IPS-NIHi11 (cell line): ENCODE data around the gene STEAP3.

ENCODE experiments used
- DNase-seq: peaks from one replicate; pipeline ENCODE4 v3.0.0; 2012; ENCODE audit warnings: mixed read lengths, low spot score

Gene STEAP3

GRCh38 chr2:119225105-119225865, 1.7 kb downstream of the STEAP3 start:
- DNase-seq: no peak

GRCh38 chr2:119225926-119226325, 2.3 kb downstream of the STEAP3 start:
- DNase-seq: no peak

- no peak for DNase-seq
Measured at GRCh38 chr2:119227346-119227745, 3.7 kb downstream of the STEAP3 start.

- DNase-seq: no peak
Measured at GRCh38 chr2:119228136-119228535, 4.5 kb downstream of the STEAP3 start.

- DNase-seq: no peak
Measured at GRCh38 chr2:119228964-119229363, 5.3 kb downstream of the STEAP3 start.

GRCh38 chr2:119229716-119230115, 6.1 kb downstream of the STEAP3 start:
- DNase-seq: no peak

- DNase-seq: no peak
Measured at GRCh38 chr2:119230219-119231185, 6.9 kb downstream of the STEAP3 start.

- no peak for DNase-seq
Measured at GRCh38 chr2:119231975-119232665, 8.5 kb downstream of the STEAP3 start.

- no peak for DNase-seq
Measured at GRCh38 chr2:119232666-119232993, 9.0 kb downstream of the STEAP3 start.

GRCh38 chr2:119233326-119234020, 9.8 kb downstream of the STEAP3 start:
- no peak for DNase-seq

GRCh38 chr2:119234021-119235019, 10.7 kb downstream of the STEAP3 start:
- DNase-seq: peak; percentile 87

- no peak for DNase-seq
Measured at GRCh38 chr2:119236796-119237195, 13.2 kb downstream of the STEAP3 start.

GRCh38 chr2:119240311-119241204, 16.9 kb downstream of the STEAP3 start:
- peak; percentile 67 for DNase-seq

GRCh38 chr2:119241205-119241532, 17.5 kb downstream of the STEAP3 start:
- no peak for DNase-seq

GRCh38 chr2:119242276-119243119, 18.9 kb downstream of the STEAP3 start:
- DNase-seq: no peak

- DNase-seq: no peak
Measured at GRCh38 chr2:119243621-119244020, 20.0 kb downstream of the STEAP3 start.

GRCh38 chr2:119245076-119245840, 21.6 kb downstream of the STEAP3 start:
- no peak for DNase-seq

GRCh38 chr2:119245841-119246230, 22.2 kb downstream of the STEAP3 start:
- no peak for DNase-seq
